HepG2 (cell line): ENCODE data around the gene UBAP1. TPM values are rescaled to one million over a fixed set of nuclear protein-coding genes. Genes with fewer than 3 reads are reported as not detected.

Experiments
- CBX2 ChIP-seq, 2 experiments: fragments of 200-600 bp in 1 of 2; sonication (generic); formaldehyde crosslinking in 1 of 2; IDR thresholded peaks; 2 replicates each; pipeline versions ENCODE4 v1.7.0 to v1.8.1; 2018 to 2022; ENCODE audit warnings: low read depth in 2 of 2, low read length in 1 of 2, mild to moderate bottlenecking in 1 of 2, missing genetic modification reagents in 1 of 2
- GABPB1 ChIP-seq: IDR thresholded peaks from 2 replicates; pipeline ENCODE4 v1.6.1; 2016; ENCODE audit warnings: mild to moderate bottlenecking, missing genetic modification reagents, moderate library complexity, missing compliant biosample characterization
- HOXA5 ChIP-seq: sonication (generic); formaldehyde crosslinking; IDR thresholded peaks from 2 replicates; pipeline ENCODE4 v1.4.0; 2020; ENCODE audit warnings: missing genetic modification reagents
- MED13 ChIP-seq: sonication (generic); formaldehyde crosslinking; IDR thresholded peaks from 2 replicates; pipeline ENCODE4 v1.5.0; 2020; ENCODE audit warnings: missing genetic modification reagents
- NFATC3 ChIP-seq: sonication (generic); formaldehyde crosslinking; IDR thresholded peaks from 2 replicates; pipeline ENCODE4 v1.5.1; 2020; ENCODE audit warnings: mild to moderate bottlenecking, missing genetic modification reagents
- NR2F6 ChIP-seq, 2 experiments: IDR thresholded peaks; 2 replicates each; pipeline ENCODE4 v1.6.1; 2016; ENCODE audit warnings: antibody characterized with exemption in 1 of 2, mild to moderate bottlenecking in 1 of 2
- STAG1 ChIP-seq: sonication (generic); formaldehyde crosslinking; IDR thresholded peaks from 2 replicates; pipeline ENCODE4 v1.4.0; 2020; ENCODE audit warnings: missing genetic modification reagents
- TBX2 ChIP-seq: sonication (generic); formaldehyde crosslinking; IDR thresholded peaks from 2 replicates; pipeline ENCODE4 v1.5.0; 2020; ENCODE audit warnings: missing genetic modification reagents, mild to moderate bottlenecking, borderline replicate concordance
- ZFP36L2 ChIP-seq: sonication (generic); formaldehyde crosslinking; IDR thresholded peaks from 2 replicates; pipeline ENCODE4 v1.4.0; 2020; ENCODE audit warnings: missing genetic modification reagents
- ZMAT5 ChIP-seq: sonication (generic); formaldehyde crosslinking; IDR thresholded peaks from 2 replicates; pipeline ENCODE4 v1.5.0; 2020; ENCODE audit warnings: mild to moderate bottlenecking, low read depth, missing genetic modification reagents, borderline replicate concordance
- ZNF160 ChIP-seq: sonication (generic); formaldehyde crosslinking; IDR thresholded peaks from 2 replicates; pipeline ENCODE4 v1.8.0; 2022; ENCODE audit warnings: mild to moderate bottlenecking, inconsistent platforms, missing genetic modification reagents
- ZNF331 ChIP-seq: sonication (generic); formaldehyde crosslinking; IDR thresholded peaks from 2 replicates; pipeline ENCODE4 v1.4.0; 2020; ENCODE audit warnings: missing genetic modification reagents
- polyA plus RNA-seq, 8 experiments: library from polyadenylated mRNA; depleted of rRNA in 3 of 8; stranded (reverse) in 7 of 8; unstranded in 1 of 8; fragments of >200 nt; fragmentation: Illumina TruSeq in 4 of 8; extraction: Trizol in 4 of 8; gene quantifications; 2 replicates each; pipeline versions ENCODE4 v1.2.1 to v1.2.3, GENCODE V29; 2011 to 2016; ENCODE audit warnings: low read depth in 4 of 8, missing spikeins in 1 of 8, mixed read lengths in 1 of 8; ENCODE audit not compliant: insufficient read depth in 1 of 8
- total RNA-seq, 5 experiments: library from RNA; depleted of rRNA; stranded (reverse); fragments of >200 nt; fragmentation: Illumina TruSeq; extraction: Trizol; gene quantifications; 2 replicates each; pipeline ENCODE4 v1.2.3, GENCODE V29; 2016; ENCODE audit warnings: low read depth in 1 of 5
- TF ChIP-seq, protein P1 (sequence below): sonication (generic); formaldehyde crosslinking; IDR thresholded peaks from 2 replicates; pipeline ENCODE4 v1.5.0; 2020; ENCODE audit warnings: missing genetic modification reagents
- TF ChIP-seq, protein P2 (sequence below): sonication (generic); formaldehyde crosslinking; IDR thresholded peaks from one replicate; pipeline ENCODE4 v1.5.1; 2020; ENCODE audit warnings: mild to moderate bottlenecking, missing genetic modification reagents; ENCODE audit errors: not compliant biosample characterization
- TF ChIP-seq, protein P3 (sequence below): sonication (generic); formaldehyde crosslinking; IDR thresholded peaks from 2 replicates; pipeline ENCODE4; 2020; ENCODE audit warnings: missing genetic modification reagents, mild to moderate bottlenecking, borderline replicate concordance

The UBAP1 gene
- total and polyA plus RNA-seq, 2 of the 13 experiments (the other 11 are each of a cell fraction or from before 2014, with no cell fraction given), result 19.5 to 40.5 TPM

DNA sequence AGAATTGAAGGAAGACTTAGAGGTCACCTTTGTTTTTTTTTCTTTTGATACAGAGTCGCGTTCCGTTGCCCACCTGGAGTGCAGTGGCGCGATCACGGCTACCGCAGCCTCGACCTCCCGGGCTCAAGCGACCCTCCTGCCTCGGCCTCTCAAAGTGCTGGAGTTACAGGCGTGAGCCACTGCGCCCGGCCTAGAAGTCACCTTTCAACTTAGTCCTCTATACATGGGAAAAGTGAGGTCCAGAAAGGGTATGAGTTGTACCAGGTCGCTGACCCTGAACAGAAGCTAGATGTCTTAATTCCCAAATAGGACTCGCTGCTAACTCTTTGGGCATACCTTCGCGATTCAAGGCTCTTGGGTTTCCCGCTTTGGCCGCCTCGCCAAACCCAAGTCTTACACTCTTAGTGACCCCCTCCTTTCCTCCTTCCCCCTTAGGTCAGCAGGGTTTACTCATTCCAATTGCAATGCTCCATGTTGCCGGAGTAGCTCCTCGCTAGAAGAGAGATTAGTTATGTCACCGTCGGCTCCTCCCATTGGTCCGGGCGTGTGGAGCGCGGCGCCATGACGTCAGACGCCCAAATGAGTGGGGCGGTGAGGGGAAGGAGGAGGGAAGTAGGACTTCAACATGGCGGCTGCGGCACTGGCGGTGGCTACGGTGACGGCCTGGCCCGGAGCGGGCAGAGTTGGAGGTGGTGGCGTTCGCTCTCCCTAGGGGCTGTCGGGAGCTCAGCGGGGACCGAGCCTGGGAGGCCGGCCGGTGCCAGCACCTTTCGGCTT lies at the start of gene UBAP1 (continued):
- peak; percentile 72 for TF ChIP-seq GABPB1 (CRISPR knock-in tag)
- no peak for TF ChIP-seq ZNF160
- peak; percentile 67; the same call in 1 of the 2 replicates for TF ChIP-seq HOXA5 (CRISPR knock-in tag)
- TF ChIP-seq ZFP36L2 (CRISPR knock-in tag), result 0 out of 2 replicates have a peak, but pooled peaks have one; percentile 48
- 0 out of 2 replicates have a peak, but pooled peaks have one; percentile 7 for TF ChIP-seq MED13 (CRISPR knock-in tag)
- TF ChIP-seq NR2F6 (IDR thresholded peaks at IDR 0.05), result peak; percentile 45; the same call in 1 of the 2 replicates
- no peak; the same call in 1 of the 2 replicates for TF ChIP-seq NR2F6 (CRISPR knock-in tag; IDR thresholded peaks at IDR 0.05)
- TF ChIP-seq CBX2 (IDR thresholded peaks at IDR 0.05; ENCODE audit: low read depth, low read length), result no peak
- no peak for TF ChIP-seq CBX2 (CRISPR knock-in tag; IDR thresholded peaks at IDR 0.05; ENCODE audit: low read depth)
- TF ChIP-seq STAG1 (CRISPR knock-in tag), result no peak
- TF ChIP-seq, protein P1, sequence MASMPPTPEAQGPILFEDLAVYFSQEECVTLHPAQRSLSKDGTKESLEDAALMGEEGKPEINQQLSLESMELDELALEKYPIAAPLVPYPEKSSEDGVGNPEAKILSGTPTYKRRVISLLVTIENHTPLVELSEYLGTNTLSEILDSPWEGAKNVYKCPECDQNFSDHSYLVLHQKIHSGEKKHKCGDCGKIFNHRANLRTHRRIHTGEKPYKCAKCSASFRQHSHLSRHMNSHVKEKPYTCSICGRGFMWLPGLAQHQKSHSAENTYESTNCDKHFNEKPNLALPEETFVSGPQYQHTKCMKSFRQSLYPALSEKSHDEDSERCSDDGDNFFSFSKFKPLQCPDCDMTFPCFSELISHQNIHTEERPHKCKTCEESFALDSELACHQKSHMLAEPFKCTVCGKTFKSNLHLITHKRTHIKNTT (CRISPR knock-in tag), result no peak
- TF ChIP-seq, protein P2, sequence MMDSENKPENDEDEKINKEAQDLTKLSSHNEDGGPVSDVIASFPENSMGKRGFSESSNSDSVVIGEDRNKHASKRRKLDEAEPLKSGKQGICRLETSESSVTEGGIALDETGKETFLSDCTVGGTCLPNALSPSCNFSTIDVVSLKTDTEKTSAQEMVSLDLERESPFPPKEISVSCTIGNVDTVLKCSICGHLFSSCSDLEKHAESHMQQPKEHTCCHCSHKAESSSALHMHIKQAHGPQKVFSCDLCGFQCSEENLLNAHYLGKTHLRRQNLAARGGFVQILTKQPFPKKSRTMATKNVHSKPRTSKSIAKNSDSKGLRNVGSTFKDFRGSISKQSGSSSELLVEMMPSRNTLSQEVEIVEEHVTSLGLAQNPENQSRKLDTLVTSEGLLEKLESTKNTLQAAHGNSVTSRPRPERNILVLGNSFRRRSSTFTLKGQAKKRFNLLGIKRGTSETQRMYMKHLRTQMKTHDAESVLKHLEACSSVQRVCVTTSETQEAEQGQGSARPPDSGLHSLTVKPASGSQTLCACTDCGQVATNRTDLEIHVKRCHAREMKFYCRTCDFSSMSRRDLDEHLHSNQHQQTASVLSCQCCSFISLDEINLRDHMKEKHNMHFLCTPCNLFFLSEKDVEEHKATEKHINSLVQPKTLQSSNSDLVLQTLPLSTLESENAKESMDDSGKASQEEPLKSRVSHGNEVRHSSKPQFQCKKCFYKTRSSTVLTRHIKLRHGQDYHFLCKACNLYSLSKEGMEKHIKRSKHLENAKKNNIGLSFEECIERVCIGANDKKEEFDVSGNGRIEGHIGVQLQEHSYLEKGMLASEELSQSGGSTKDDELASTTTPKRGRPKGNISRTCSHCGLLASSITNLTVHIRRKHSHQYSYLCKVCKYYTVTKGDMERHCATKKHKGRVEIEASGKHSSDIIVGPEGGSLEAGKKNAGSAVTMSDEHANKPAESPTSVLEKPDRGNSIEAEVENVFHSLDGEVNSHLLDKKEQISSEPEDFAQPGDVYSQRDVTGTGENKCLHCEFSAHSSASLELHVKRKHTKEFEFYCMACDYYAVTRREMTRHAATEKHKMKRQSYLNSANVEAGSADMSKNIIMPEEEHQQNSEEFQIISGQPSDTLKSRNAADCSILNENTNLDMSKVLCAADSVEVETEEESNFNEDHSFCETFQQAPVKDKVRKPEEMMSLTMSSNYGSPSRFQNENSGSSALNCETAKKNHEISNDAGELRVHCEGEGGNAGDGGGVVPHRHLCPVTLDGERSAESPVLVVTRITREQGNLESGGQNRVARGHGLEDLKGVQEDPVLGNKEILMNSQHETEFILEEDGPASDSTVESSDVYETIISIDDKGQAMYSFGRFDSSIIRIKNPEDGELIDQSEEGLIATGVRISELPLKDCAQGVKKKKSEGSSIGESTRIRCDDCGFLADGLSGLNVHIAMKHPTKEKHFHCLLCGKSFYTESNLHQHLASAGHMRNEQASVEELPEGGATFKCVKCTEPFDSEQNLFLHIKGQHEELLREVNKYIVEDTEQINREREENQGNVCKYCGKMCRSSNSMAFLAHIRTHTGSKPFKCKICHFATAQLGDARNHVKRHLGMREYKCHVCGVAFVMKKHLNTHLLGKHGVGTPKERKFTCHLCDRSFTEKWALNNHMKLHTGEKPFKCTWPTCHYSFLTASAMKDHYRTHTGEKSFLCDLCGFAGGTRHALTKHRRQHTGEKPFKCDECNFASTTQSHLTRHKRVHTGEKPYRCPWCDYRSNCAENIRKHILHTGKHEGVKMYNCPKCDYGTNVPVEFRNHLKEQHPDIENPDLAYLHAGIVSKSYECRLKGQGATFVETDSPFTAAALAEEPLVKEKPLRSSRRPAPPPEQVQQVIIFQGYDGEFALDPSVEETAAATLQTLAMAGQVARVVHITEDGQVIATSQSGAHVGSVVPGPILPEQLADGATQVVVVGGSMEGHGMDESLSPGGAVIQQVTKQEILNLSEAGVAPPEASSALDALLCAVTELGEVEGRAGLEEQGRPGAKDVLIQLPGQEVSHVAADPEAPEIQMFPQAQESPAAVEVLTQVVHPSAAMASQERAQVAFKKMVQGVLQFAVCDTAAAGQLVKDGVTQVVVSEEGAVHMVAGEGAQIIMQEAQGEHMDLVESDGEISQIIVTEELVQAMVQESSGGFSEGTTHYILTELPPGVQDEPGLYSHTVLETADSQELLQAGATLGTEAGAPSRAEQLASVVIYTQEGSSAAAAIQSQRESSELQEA (CRISPR knock-in tag), result peak; percentile 29
- peak; percentile 68; the same call in 1 of the 2 replicates for TF ChIP-seq TBX2 (CRISPR knock-in tag)
- TF ChIP-seq, protein P3, sequence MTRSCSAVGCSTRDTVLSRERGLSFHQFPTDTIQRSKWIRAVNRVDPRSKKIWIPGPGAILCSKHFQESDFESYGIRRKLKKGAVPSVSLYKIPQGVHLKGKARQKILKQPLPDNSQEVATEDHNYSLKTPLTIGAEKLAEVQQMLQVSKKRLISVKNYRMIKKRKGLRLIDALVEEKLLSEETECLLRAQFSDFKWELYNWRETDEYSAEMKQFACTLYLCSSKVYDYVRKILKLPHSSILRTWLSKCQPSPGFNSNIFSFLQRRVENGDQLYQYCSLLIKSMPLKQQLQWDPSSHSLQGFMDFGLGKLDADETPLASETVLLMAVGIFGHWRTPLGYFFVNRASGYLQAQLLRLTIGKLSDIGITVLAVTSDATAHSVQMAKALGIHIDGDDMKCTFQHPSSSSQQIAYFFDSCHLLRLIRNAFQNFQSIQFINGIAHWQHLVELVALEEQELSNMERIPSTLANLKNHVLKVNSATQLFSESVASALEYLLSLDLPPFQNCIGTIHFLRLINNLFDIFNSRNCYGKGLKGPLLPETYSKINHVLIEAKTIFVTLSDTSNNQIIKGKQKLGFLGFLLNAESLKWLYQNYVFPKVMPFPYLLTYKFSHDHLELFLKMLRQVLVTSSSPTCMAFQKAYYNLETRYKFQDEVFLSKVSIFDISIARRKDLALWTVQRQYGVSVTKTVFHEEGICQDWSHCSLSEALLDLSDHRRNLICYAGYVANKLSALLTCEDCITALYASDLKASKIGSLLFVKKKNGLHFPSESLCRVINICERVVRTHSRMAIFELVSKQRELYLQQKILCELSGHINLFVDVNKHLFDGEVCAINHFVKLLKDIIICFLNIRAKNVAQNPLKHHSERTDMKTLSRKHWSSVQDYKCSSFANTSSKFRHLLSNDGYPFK (CRISPR knock-in tag), result peak; percentile 79; the same call in 1 of the 2 replicates
- peak; percentile 24; the same call in 1 of the 2 replicates for TF ChIP-seq ZNF331 (CRISPR knock-in tag)
- TF ChIP-seq ZMAT5 (CRISPR knock-in tag), result no peak
- 0 out of 2 replicates have a peak, but pooled peaks have one; percentile 79 for TF ChIP-seq NFATC3
